Esophagus muscularis mucosa (tissue), 4 donors: ENCODE results near the gene TSPAN6. TPM values are rescaled to one million over a fixed set of nuclear protein-coding genes. Genes with fewer than 3 reads are reported as not detected.

Experiments used
- DNase-seq: peaks from one replicate; pipeline ENCODE4 v3.0.0-alpha.2; 2017; ENCODE audit errors: extremely low spot score
- H3K27ac ChIP-seq, 4 donors: fragments of 200-600 bp; sonication (generic); replicated peaks in 1 of 4; 1 replicate in 3 of 4; 2 replicates in 1 of 4; pipeline ENCODE4 v1.5.1; 2016 to 2019; ENCODE audit warnings: mild to moderate bottlenecking in 1 of 4
- H3K27me3 ChIP-seq, 4 donors: fragments of 200-600 bp; sonication (generic); one replicate each; pipeline versions ENCODE4 v1.5.1 to v1.6.0; 2016 to 2019
- H3K36me3 ChIP-seq, 4 donors: fragments of 200-600 bp; sonication (generic); one replicate each; pipeline ENCODE4 v1.5.1; 2016 to 2019
- H3K4me1 ChIP-seq, 4 donors: fragments of 200-600 bp; sonication (generic); one replicate each; pipeline ENCODE4 v1.5.1; 2016 to 2019
- H3K4me3 ChIP-seq, 4 donors: fragments of 200-600 bp; sonication (generic); 1 replicate in 2 of 4; 2 replicates in 2 of 4; pipeline ENCODE4 v1.5.1; 2016 to 2019; ENCODE audit warnings: mild to moderate bottlenecking in 4 of 4, moderate library complexity in 1 of 4
- H3K9me3 ChIP-seq, 4 donors: fragments of 200-600 bp; sonication (generic); 1 replicate in 3 of 4; 2 replicates in 1 of 4; pipeline ENCODE4 v1.5.1; 2016 to 2019
- EP300 ChIP-seq: sonication (generic); formaldehyde crosslinking; IDR thresholded peaks from one replicate; pipeline ENCODE4 v1.6.1; 2017; ENCODE audit warnings: antibody characterized with exemption
- POLR2A ChIP-seq: fragments of 450-650 bp; IDR thresholded peaks from one replicate; pipeline ENCODE4 v1.6.1; 2017; ENCODE audit warnings: antibody characterized with exemption, moderate library complexity, mild to moderate bottlenecking, low read depth
- POLR2AphosphoS5 ChIP-seq, 2 donors: sonication (generic); formaldehyde crosslinking; IDR thresholded peaks; one replicate each; pipeline ENCODE4 v1.6.1; 2017; ENCODE audit warnings: antibody characterized with exemption in 2 of 2
- WGBS: methylation state at CpG from one replicate; pipeline ENCODE4 v1.1.5; 2018; 5-methylcytosine and 5-hydroxymethylcytosine counted together
- intact Hi-C: fragments of 100-400 bp; cut with DNase I; formaldehyde crosslinking; loops from one replicate; pipeline ENCODE4 v1.15.1; 2023
- total RNA-seq, 4 donors: library from RNA; depleted of rRNA; stranded (reverse); fragments of >200 nt; gene quantifications; one replicate each; pipeline versions ENCODE4 v1.1.0 to v1.2.1, GENCODE V29; 2016
- TF ChIP-seq, protein P1 (sequence below), 3 experiments: fragments of 200-600 bp in 2 of 3; fragments of 450-650 bp in 1 of 3; sonication (generic) in 2 of 3; IDR thresholded peaks; one replicate each; pipeline ENCODE4 v1.5.1; 2017 to 2019; ENCODE audit warnings: antibody characterized with exemption in 3 of 3, mild to moderate bottlenecking in 2 of 3, moderate library complexity in 1 of 3

TSPAN6 gene
- total RNA-seq, 4 donors from 2014 or later = 5.4 to 8.3 (median 6.8) TPM

DNA sequence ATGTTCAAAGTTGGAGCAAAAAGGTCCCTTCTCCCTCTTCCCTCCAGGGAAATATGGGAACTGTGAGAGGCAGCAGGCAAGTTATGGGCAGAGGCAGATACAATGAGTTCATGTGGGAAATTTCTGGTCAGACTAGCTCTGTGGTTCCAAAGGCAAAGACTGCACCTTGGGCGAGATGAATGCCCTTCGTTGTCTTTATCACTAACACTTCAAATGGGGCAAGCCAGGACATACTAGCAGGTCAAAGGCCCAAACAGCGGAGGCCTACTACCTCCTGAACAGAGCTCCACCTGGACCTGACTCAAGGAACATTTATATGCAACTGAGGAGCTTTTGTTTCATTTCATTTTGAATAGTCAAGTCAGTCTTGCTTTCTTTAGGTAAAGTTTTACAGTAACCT is 36.4 kb upstream of the TSPAN6 start:
- 49% methylated on average over 3 of the region's 3 CpGs for WGBS
- Histone ChIP-seq H3K36me3 (peaks cover 0 to 4% (median 0%) of the 10 kb centered on the region in 4 donors), H3K4me1 (peaks cover 0 to 9% (median 0%) of the 10 kb centered on the region in 4 donors), H3K9me3 (no peaks in the 10 kb centered on the region), H3K27ac (no peak overlapping the region), H3K27me3 (no peaks in the 10 kb centered on the region), H3K4me3 (no peak overlapping the region)
- DNase-seq = no peak
- intact Hi-C loops = no loop called here
- TF ChIP-seq POLR2A (no peak), POLR2AphosphoS5 (IDR thresholded peaks at IDR 0.05) (no peak), EP300 (no peak)
- TF ChIP-seq, protein P1, sequence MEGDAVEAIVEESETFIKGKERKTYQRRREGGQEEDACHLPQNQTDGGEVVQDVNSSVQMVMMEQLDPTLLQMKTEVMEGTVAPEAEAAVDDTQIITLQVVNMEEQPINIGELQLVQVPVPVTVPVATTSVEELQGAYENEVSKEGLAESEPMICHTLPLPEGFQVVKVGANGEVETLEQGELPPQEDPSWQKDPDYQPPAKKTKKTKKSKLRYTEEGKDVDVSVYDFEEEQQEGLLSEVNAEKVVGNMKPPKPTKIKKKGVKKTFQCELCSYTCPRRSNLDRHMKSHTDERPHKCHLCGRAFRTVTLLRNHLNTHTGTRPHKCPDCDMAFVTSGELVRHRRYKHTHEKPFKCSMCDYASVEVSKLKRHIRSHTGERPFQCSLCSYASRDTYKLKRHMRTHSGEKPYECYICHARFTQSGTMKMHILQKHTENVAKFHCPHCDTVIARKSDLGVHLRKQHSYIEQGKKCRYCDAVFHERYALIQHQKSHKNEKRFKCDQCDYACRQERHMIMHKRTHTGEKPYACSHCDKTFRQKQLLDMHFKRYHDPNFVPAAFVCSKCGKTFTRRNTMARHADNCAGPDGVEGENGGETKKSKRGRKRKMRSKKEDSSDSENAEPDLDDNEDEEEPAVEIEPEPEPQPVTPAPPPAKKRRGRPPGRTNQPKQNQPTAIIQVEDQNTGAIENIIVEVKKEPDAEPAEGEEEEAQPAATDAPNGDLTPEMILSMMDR (IDR thresholded peaks at IDR 0.05) = no peak

DNA sequence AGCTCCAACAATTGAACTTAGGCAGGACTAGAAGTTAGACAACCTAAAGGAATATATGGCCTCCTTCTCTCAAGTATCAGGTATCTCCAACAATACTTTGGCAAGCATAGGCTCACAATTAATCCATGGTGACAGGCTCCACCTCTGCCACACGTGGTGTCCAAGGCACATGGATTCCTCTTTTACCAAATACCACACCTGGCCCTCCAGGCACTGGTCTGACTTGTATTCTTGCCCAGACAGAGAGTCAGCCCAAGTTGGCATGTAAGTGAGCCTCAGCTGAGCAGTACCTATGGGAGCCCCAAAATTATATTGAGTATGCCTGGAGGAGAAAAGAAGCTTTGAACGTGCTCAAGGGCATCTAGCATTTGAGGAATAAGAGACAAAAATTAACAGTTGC is 27.0 kb upstream of the TSPAN6 start:
- intact Hi-C loops = no loop called here
- H3K36me3 ChIP-seq = peaks cover 0 to 10% (median 3%) of the 10 kb centered on the region in 4 donors
- DNase-seq = no peak
- no peak overlapping the region for H3K27ac ChIP-seq
- no peaks in the 10 kb centered on the region for H3K4me1 ChIP-seq
- TF ChIP-seq, protein P1 (IDR thresholded peaks at IDR 0.05) = no peak
- TF ChIP-seq POLR2AphosphoS5 (IDR thresholded peaks at IDR 0.05) (no peak), POLR2A (no peak), EP300 (no peak)
- H3K9me3 ChIP-seq = no peaks in the 10 kb centered on the region
- no peak overlapping the region for H3K4me3 ChIP-seq
- no peaks in the 10 kb centered on the region for H3K27me3 ChIP-seq
- 52% methylated on average over 2 of the region's 2 CpGs for WGBS

DNA sequence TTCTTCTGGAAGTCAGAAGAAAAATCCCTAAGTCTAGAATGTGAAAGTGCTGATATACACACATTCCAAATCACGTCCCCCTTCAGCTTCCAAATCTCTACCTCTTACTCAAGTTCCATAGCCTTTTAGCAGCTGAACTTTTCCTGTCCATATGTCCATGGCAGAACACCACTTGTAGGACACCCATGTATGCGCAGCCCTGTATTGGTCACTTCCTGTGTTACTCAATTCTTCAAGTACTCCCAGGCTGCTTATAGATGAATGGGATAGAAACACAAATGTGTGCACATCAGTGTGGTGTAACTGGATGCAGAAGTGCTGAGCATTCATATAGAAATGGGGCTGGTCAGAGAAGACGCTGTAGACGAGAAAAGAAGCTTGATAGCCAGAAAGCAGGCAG is 26.2 kb upstream of the TSPAN6 start:
- TF ChIP-seq EP300 (no peak), POLR2AphosphoS5 (IDR thresholded peaks at IDR 0.05) (no peak), POLR2A (no peak)
- TF ChIP-seq, protein P1 (IDR thresholded peaks at IDR 0.05) = no peak
- H3K36me3 ChIP-seq = peaks cover 0 to 10% (median 3%) of the 10 kb centered on the region in 4 donors

DNA sequence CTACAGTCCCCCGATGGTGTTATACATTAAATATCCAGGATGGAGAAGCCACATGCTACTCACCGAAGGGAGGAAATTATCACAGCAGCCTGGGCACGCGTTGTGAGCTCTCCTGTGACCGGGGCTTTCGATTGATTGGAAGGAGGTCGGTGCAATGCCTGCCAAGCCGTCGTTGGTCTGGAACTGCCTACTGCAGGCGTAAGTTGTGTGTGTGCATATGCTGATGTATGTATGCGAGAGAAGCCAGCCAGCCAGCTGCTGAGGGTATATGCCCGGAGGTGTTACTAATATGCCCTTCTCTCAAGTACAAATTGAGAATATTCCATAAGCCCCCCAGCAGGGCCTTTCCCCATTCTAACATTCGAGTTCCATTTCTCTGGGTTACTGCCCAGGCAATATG is 25.6 kb upstream of the TSPAN6 start:
- Histone ChIP-seq H3K27ac (no peak overlapping the region), H3K36me3 (peaks cover 0 to 9% (median 3%) of the 10 kb centered on the region in 4 donors), H3K9me3 (no peaks in the 10 kb centered on the region), H3K27me3 (no peaks in the 10 kb centered on the region), H3K4me1 (no peaks in the 10 kb centered on the region), H3K4me3 (no peak overlapping the region)
- no peak for DNase-seq
- intact Hi-C loops = no loop called here
- WGBS = 87% methylated on average over 13 of the region's 13 CpGs
- TF ChIP-seq EP300 (no peak), POLR2AphosphoS5 (IDR thresholded peaks at IDR 0.05) (no peak), POLR2A (no peak)
- TF ChIP-seq, protein P1 (IDR thresholded peaks at IDR 0.05) = no peak

More for the DNA sequence above, 26.2 kb upstream of the TSPAN6 start:
- no peaks in the 10 kb centered on the region for H3K9me3 ChIP-seq
- H3K4me3 ChIP-seq = no peak overlapping the region
- intact Hi-C loops = no loop called here
- no peaks in the 10 kb centered on the region for H3K4me1 ChIP-seq
- H3K27ac ChIP-seq = no peak overlapping the region
- no peaks in the 10 kb centered on the region for H3K27me3 ChIP-seq
- no peak for DNase-seq
- 78% methylated on average over 4 of the region's 4 CpGs for WGBS

DNA sequence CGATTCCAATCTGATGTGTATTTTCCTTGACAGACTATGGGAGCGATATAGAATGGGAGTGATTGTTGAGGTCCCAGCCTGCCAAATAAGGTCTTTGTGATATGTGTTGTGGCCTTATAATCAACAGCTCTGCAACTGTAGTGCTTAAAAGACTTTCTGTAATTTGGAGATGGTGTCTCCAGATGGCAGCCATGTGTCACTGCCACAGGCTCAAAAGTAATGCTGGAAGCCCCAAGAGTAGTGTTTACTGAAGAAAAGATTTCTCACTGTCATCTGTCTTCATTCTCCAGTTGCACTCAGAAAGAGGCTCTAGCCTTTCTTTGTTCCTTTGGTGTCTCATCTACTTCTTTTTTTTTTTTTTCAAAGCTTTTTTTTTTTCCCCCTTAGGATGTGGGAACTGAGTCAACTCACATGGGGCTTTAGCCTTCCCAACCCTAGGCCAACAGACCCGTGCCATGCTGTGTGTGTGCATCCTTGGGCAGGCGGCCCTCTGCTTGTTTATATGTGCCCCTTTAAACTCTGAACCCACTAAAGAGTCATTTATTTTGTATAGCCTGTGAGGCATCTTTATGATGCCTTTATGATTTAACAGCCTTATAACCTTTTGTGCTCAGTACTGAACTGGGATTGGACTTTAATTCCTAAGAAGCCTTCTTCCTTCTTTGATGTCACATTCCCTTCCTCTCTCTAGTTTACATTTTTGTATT is 23.0 kb upstream of the TSPAN6 start:
- WGBS = 61% methylated on average over 4 of the region's 4 CpGs
- peaks cover 0 to 3% (median under 1%) of the 10 kb centered on the region in 4 donors for H3K36me3 ChIP-seq
- DNase-seq = no peak
- H3K4me1 ChIP-seq = no peaks in the 10 kb centered on the region
- TF ChIP-seq, protein P1 (IDR thresholded peaks at IDR 0.05) = no peak
- no peak for TF ChIP-seq EP300
- TF ChIP-seq POLR2AphosphoS5 (IDR thresholded peaks at IDR 0.05) = no peak
- TF ChIP-seq POLR2A = no peak
- H3K4me3 ChIP-seq = no peak overlapping the region
- intact Hi-C loops = no loop called here
- no peaks in the 10 kb centered on the region for H3K9me3 ChIP-seq
- H3K27ac ChIP-seq = no peak overlapping the region
- H3K27me3 ChIP-seq = peaks cover 0 to 4% (median 0%) of the 10 kb centered on the region in 4 donors
